ENCODE results near the gene SORBS1.

DNA sequence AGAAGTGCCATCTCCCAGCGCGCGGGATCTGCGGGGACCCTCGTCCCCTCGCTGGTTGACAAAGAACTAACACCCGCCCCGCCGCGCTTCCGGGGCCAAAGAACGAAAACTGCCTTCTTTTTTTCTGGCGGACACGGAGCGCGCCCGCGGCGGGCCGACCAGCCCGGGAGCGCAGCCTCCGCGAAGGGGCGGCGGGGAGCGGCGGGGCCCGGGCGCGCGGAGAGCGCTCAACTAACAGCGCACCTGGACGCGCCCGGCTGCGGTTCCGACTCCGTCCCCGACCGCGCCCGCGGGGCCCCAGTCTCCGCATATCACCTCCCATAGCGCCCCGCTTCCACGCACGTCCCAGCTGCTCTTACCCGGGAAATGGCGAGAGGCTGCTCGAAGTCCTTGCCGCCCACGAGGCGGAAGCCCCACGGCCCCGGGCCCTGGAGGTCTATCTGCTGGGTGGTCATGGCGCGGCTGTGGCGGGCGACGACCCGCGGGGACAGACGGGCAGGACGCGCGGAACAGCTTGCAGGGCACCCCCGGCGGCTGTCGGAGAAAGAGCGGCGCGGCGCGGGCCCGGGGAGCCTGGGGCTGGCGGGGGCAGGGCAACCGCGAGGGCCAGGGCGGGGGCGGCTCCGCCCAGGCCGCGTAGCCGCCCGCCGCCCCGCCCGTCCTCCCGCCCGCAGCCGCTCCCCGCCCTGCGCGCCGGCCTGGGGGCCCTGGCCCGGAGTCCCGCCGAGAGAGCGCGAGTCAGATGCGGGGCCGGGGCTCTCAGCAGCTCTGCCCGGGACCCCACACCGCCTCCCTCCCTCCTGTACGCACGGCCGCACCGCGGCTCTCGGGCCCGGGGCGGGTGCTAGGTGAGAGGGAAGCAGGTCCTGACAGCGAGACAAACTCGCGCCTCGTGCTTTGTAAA is 270.5 kb downstream of the SORBS1 start, which contains the start of gene PDLIM1:
- no peak for TF ChIP-seq EZH2 (IDR thresholded peaks at IDR 0.05; ENCODE audit: insufficient read depth, poor library complexity, severe bottlenecking)
- TF ChIP-seq EZH2phosphoT487 (IDR thresholded peaks at IDR 0.05; ENCODE audit: insufficient read depth, low read depth) = no peak

All from GM23248 (cell line).